IMR-90 (cell line): ENCODE data around the gene WDR91. TPM values are rescaled to one million over a fixed set of nuclear protein-coding genes. Genes with fewer than 3 reads are reported as not detected.

Source experiments
- ATAC-seq: fragments of 200-7000 bp; cut with Tn5 transposase; 2 replicates; pipeline ENCODE4 v1.9.1; 2020; ENCODE audit warnings: low read depth, mild to moderate bottlenecking, moderate library complexity
- BruUV-seq: library from RNA; stranded (reverse); fragments of 400-500 nt; replicated peaks from 2 replicates; lab custom pipeline; 2021; lab: Mats Ljungman, UMichigan
- CTCF ChIA-PET: fragments of 300-600 bp; formaldehyde crosslinking; extraction: SDS; loops from one replicate; lab custom pipeline; 2021; ENCODE audit warnings: antibody characterized with exemption; lab: Yijun Ruan, JAX
- POLR2A ChIA-PET: fragments of 300-600 bp; sonication (Branson Sonifier 250); formaldehyde crosslinking; loops from one replicate; lab custom pipeline; 2022; ENCODE audit warnings: antibody characterized with exemption; ENCODE audit not compliant: unreplicated experiment; lab: Charles Lee
- DNase-seq: peaks from one replicate; pipeline ENCODE4 v3.0.0; 2013
- H2AFZ ChIP-seq: replicated peaks from 2 replicates; pipeline ENCODE3; 2013; ENCODE audit warnings: low read length, mild to moderate bottlenecking; ENCODE audit not compliant: poor library complexity
- H2AK5ac ChIP-seq: 2 replicates; pipeline ENCODE4 v1.6.1; 2013; ENCODE audit warnings: low read depth, low read length, inconsistent platforms
- H2AK9ac ChIP-seq: replicated peaks from 2 replicates; pipeline ENCODE3; 2013; ENCODE audit warnings: mild to moderate bottlenecking, low read depth, low read length, moderate library complexity; ENCODE audit not compliant: poor library complexity
- H2BK120ac ChIP-seq: 2 replicates; pipeline ENCODE4 v1.6.1; 2013; ENCODE audit warnings: low read depth, low read length, inconsistent platforms
- H2BK15ac ChIP-seq: 3 replicates; pipeline ENCODE4 v1.6.1; 2013; ENCODE audit warnings: low read depth, low read length, inconsistent platforms
- H2BK20ac ChIP-seq: 2 replicates; pipeline ENCODE4 v1.6.1; 2013; ENCODE audit warnings: low read depth, mild to moderate bottlenecking, inconsistent platforms, low read length, moderate library complexity
- H2BK5ac ChIP-seq: 2 replicates; pipeline ENCODE4 v1.6.1; 2013; ENCODE audit warnings: mild to moderate bottlenecking, low read depth, low read length, inconsistent platforms; ENCODE audit not compliant: poor library complexity, severe bottlenecking
- H3K14ac ChIP-seq: replicated peaks from 2 replicates; pipeline ENCODE4 v1.6.1; 2013; ENCODE audit warnings: low read depth, low read length, inconsistent platforms
- H3K18ac ChIP-seq: 2 replicates; pipeline ENCODE4 v1.6.1; 2013; ENCODE audit warnings: low read depth, low read length, control low read depth
- H3K23ac ChIP-seq: 2 replicates; pipeline ENCODE4 v1.6.1; 2013; ENCODE audit warnings: low read depth, low read length, inconsistent platforms
- H3K27ac ChIP-seq: 2 replicates; pipeline ENCODE4 v1.5.1; 2013; ENCODE audit warnings: mild to moderate bottlenecking, control low read depth, low read length; ENCODE audit not compliant: insufficient read depth
- H3K27me3 ChIP-seq: 2 replicates; pipeline ENCODE4 v1.6.1; 2013; ENCODE audit warnings: low read length; ENCODE audit not compliant: control insufficient read depth, insufficient read depth
- H3K36me3 ChIP-seq: 2 replicates; pipeline ENCODE4 v1.6.1; 2013; ENCODE audit warnings: low read length, mixed read lengths; ENCODE audit not compliant: control insufficient read depth, insufficient read depth
- H3K4ac ChIP-seq: 2 replicates; pipeline ENCODE4 v1.6.1; 2013; ENCODE audit warnings: low read depth, low read length, inconsistent platforms
- H3K4me1 ChIP-seq: 2 replicates; pipeline ENCODE4 v1.6.1; 2013; ENCODE audit warnings: low read length, mixed read lengths; ENCODE audit not compliant: control insufficient read depth, insufficient read depth
- H3K4me2 ChIP-seq: 2 replicates; pipeline ENCODE4 v1.6.1; 2013; ENCODE audit warnings: low read depth, mild to moderate bottlenecking, control low read depth, low read length, moderate library complexity
- H3K4me3 ChIP-seq: 2 replicates; pipeline ENCODE4 v1.5.1; 2013; ENCODE audit warnings: low read depth, mild to moderate bottlenecking, control low read depth, low read length, moderate library complexity; ENCODE audit not compliant: insufficient read depth
- H3K56ac ChIP-seq: 2 replicates; pipeline ENCODE4 v1.6.1; 2013; ENCODE audit warnings: low read length, inconsistent platforms; ENCODE audit not compliant: insufficient read depth; ENCODE audit errors: extremely low read depth
- H3K79me1 ChIP-seq, 2 experiments: 2 replicates each; pipeline ENCODE4 v1.6.1; 2013; ENCODE audit warnings: low read length in 2 of 2, inconsistent platforms in 1 of 2, low read depth in 1 of 2
- H3K9ac ChIP-seq: 2 replicates; pipeline ENCODE4 v1.6.1; 2013; ENCODE audit warnings: low read depth, low read length, control low read depth
- H3K9me1 ChIP-seq: 2 replicates; pipeline ENCODE4 v1.6.1; 2013; ENCODE audit warnings: low read length, inconsistent platforms; ENCODE audit not compliant: insufficient read depth
- H3K9me3 ChIP-seq: 2 replicates; pipeline ENCODE4 v1.6.1; 2013; ENCODE audit warnings: low read length; ENCODE audit not compliant: control insufficient read depth, insufficient read depth
- H4K20me1 ChIP-seq: 2 replicates; pipeline ENCODE4 v1.6.1; 2013; ENCODE audit warnings: low read length, inconsistent platforms; ENCODE audit not compliant: insufficient read depth
- H4K5ac ChIP-seq: 2 replicates; pipeline ENCODE4 v1.6.1; 2013; ENCODE audit warnings: mild to moderate bottlenecking, low read depth, low read length, control low read depth
- H4K8ac ChIP-seq, 2 experiments: 2 replicates each; pipeline ENCODE4 v1.6.1; 2013; ENCODE audit warnings: low read depth in 2 of 2, low read length in 2 of 2, control low read depth in 1 of 2, inconsistent platforms in 1 of 2
- H4K91ac ChIP-seq: 2 replicates; pipeline ENCODE4 v1.6.1; 2013; ENCODE audit warnings: low read depth, low read length, inconsistent platforms; ENCODE audit not compliant: insufficient read depth
- CHD1 ChIP-seq: IDR thresholded peaks from 2 replicates; pipeline ENCODE4 v1.6.1; 2012; ENCODE audit warnings: low read depth, low read length, improper control_type of control experiment
- FOS ChIP-seq: fragments of 150-350 bp; IDR thresholded peaks from 2 replicates; pipeline ENCODE4 v1.6.1; 2016; ENCODE audit warnings: low read depth, low read length
- MAFK ChIP-seq: IDR thresholded peaks from 2 replicates; pipeline ENCODE4 v1.6.1; 2012; ENCODE audit warnings: low read depth, low read length, improper control_type of control experiment
- MAZ ChIP-seq: IDR thresholded peaks from 2 replicates; pipeline ENCODE4 v1.6.1; 2012; ENCODE audit warnings: low read depth, mild to moderate bottlenecking, low read length, improper control_type of control experiment, moderate library complexity, borderline replicate concordance
- MXI1 ChIP-seq: IDR thresholded peaks from 2 replicates; pipeline ENCODE4 v1.6.1; 2012; ENCODE audit warnings: low read depth, mild to moderate bottlenecking, low read length, moderate library complexity, borderline replicate concordance
- POLR2A ChIP-seq: IDR thresholded peaks from 2 replicates; pipeline ENCODE4 v1.6.1; 2012; ENCODE audit warnings: mild to moderate bottlenecking, low read depth, low read length
- RAD21 ChIP-seq: IDR thresholded peaks from 2 replicates; pipeline ENCODE4 v1.6.1; 2012; ENCODE audit warnings: low read length, improper control_type of control experiment
- RCOR1 ChIP-seq: IDR thresholded peaks from 2 replicates; pipeline ENCODE4 v1.6.1; 2012; ENCODE audit warnings: mild to moderate bottlenecking, low read length, improper control_type of control experiment; ENCODE audit not compliant: insufficient replicate concordance
- RFX5 ChIP-seq: IDR thresholded peaks from 2 replicates; pipeline ENCODE4 v1.8.0; 2012; ENCODE audit warnings: low read depth, mild to moderate bottlenecking, low read length, moderate library complexity
- SMC3 ChIP-seq: fragments of 150-350 bp; IDR thresholded peaks from 2 replicates; pipeline ENCODE4 v1.6.1; 2016; ENCODE audit warnings: low read depth, mild to moderate bottlenecking, antibody characterized with exemption, low read length, moderate library complexity
- WGBS, 2 experiments: methylation state at CpG; one replicate each; pipeline versions ENCODE4 v1.1.5 to v1.1.7; 2013; ENCODE audit warnings: missing lambda C conversion rate in 2 of 2; ENCODE audit not compliant: insufficient read length in 1 of 2; ENCODE audit errors: extremely low coverage in 2 of 2; 5-methylcytosine and 5-hydroxymethylcytosine counted together
- dilution Hi-C: fragments of 300-500 bp; cut with HindIII; formaldehyde crosslinking; loops from one replicate; pipeline ENCODE4 v1.14.3; 2018; ENCODE audit warnings: low sequenced_read_pairs; ENCODE audit not compliant: unreplicated experiment
- in situ Hi-C: fragments of 300-500 bp; cut with MboI; formaldehyde crosslinking; loops from 3 replicates; pipeline ENCODE4 v1.14.3; 2019; ENCODE audit warnings: low sequenced_read_pairs, inconsistent platforms, mixed read lengths
- intact Hi-C: fragments of 100-400 bp; cut with micrococcal nuclease; formaldehyde crosslinking; loops from 2 replicates; pipeline ENCODE4 v1.10.0; 2022
- polyA plus RNA-seq, 3 experiments: library from polyadenylated mRNA; depleted of rRNA; stranded (reverse); fragments of >200 nt; gene quantifications; 2 replicates each; pipeline ENCODE4 v1.2.3, GENCODE V29; 2012; ENCODE audit warnings: low replicate concordance in 1 of 3
- total RNA-seq: library from RNA; depleted of rRNA; stranded (reverse); fragments of >200 nt; gene quantifications from 2 replicates; pipeline ENCODE4 v1.2.3, GENCODE V29; 2012

Gene WDR91
- total and polyA plus RNA-seq, 2 of the 4 experiments (the other 2 are of a cell fraction), result 5.2 to 10.3 TPM

DNA sequence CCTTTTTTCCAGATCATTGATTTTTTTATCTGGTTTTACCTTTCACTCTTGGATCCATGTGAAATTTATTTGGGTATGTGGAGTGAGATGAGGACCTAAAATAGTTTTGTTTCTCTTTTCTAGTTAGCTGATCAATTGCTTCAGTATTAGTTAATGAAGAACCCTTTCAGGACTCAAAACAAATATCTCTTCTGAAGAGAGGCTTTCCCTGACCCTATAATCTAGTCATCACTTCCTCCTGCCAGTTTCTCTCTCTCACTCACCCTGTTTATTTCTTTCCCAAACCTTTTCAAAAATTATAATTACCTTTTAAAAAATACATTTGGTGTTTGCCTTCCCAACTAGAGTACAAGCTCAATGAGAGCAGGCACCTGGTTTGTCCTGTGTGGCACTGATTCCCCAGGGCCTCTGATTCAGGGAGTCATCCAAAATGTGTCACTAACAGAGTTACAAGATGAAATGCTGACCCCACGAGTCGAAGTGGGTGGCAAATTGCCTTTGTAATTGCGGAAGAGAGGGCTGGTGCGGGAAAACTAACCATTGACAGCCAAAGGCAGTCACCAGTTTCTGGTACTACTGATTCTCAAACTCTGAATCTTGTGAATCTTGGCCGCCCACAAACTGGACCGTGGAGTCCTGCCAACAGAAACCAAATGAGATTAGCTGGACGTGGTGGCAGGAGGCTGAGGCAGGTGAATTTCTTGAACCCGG is 61.1 kb downstream of the WDR91 start:
- in situ Hi-C loops (no loop called here), intact Hi-C loops (no loop called here)

More for the DNA sequence above, 61.1 kb downstream of the WDR91 start:
- H3K79me1 ChIP-seq, result no peaks in the 10 kb centered on the region; a peak in 1 of 4 replicates
- no peak overlapping the region for H2BK20ac ChIP-seq
- peaks cover 4% of the 10 kb centered on the region; the same call in 1 of the 2 replicates for H3K4me1 ChIP-seq
- dilution Hi-C loops, result no loop called here
- no peak overlapping the region for H3K23ac ChIP-seq
- H4K5ac ChIP-seq, result no peak overlapping the region
- H2AK9ac ChIP-seq, result no peak overlapping the region
- no peak overlapping the region for H4K91ac ChIP-seq
- no peak overlapping the region for H3K27ac ChIP-seq
- no peak overlapping the region for H2AFZ ChIP-seq
- no peak overlapping the region for H3K56ac ChIP-seq
- no peak overlapping the region for H3K14ac ChIP-seq
- CTCF ChIA-PET, result interaction anchor here (0.6 to 1.3 kb wide), 2 partner anchors 59 to 91 kb away, joined by 3 read pairs; no protein-coding TSS in a partner anchor
- H3K4ac ChIP-seq, result no peak overlapping the region
- no peak for TF ChIP-seq CHD1
- no peak for TF ChIP-seq RAD21
- no peak for TF ChIP-seq RFX5
- no peak for TF ChIP-seq MAZ
- no peak for TF ChIP-seq POLR2A
- no peak for TF ChIP-seq MXI1
- TF ChIP-seq MAFK, result no peak
- no peak for TF ChIP-seq FOS
- TF ChIP-seq SMC3, result no peak
- no peak for TF ChIP-seq RCOR1
- no peaks in the 10 kb centered on the region for H3K9me3 ChIP-seq
- H2BK5ac ChIP-seq, result no peak overlapping the region
- H3K4me3 ChIP-seq, result no peak overlapping the region
- H2AK5ac ChIP-seq, result no peak overlapping the region
- H3K18ac ChIP-seq, result no peak overlapping the region
- no peak overlapping the region for H4K8ac ChIP-seq
- H2BK120ac ChIP-seq, result no peak overlapping the region
- POLR2A ChIA-PET, result no interaction called here
- H3K36me3 ChIP-seq, result no peaks in the 10 kb centered on the region
- no peak overlapping the region for H3K4me2 ChIP-seq
- no peaks in the 10 kb centered on the region for H3K27me3 ChIP-seq
- no peak for ATAC-seq
- 72% methylated on average over 4 of the region's 8 CpGs; no CpG with 5 or more reads in 1 of the 2 experiments for WGBS, 2 experiments
- peaks cover 7% of the 10 kb centered on the region for H3K9me1 ChIP-seq
- no peak for DNase-seq
- BruUV-seq, result no TSS peak
- no peaks in the 10 kb centered on the region for H4K20me1 ChIP-seq
- no peak overlapping the region for H2BK15ac ChIP-seq
- H3K9ac ChIP-seq, result no peak overlapping the region
